K562 (cell line): Measurements from ENCODE around the gene ILKAP. TPM values are rescaled to one million over a fixed set of nuclear protein-coding genes. Genes with fewer than 3 reads are reported as not detected.

Experiments
- ATAC-seq: fragments of 200-7000 bp; cut with Tn5 transposase; 3 replicates; pipeline ENCODE4 v1.9.1; 2020; ENCODE audit warnings: moderate library complexity
- BruUV-seq: library from RNA; stranded (reverse); fragments of 400-500 nt; replicated peaks from 2 replicates; lab custom pipeline; 2021; lab: Mats Ljungman, UMichigan
- CTCF ChIA-PET: fragments of 300-600 bp; formaldehyde crosslinking; extraction: SDS; loops from one replicate; lab custom pipeline; 2021; ENCODE audit warnings: low intra/inter-chr PET ratio; lab: Yijun Ruan, JAX
- POLR2A ChIA-PET: fragments of 300-600, 350-650 bp; sonication (Branson Sonifier 250); formaldehyde crosslinking; extraction: SDS; loops from one replicate; lab custom pipeline; 2021; ENCODE audit warnings: antibody characterized with exemption, inconsistent platforms; lab: Yijun Ruan, JAX
- DNase-seq, 4 experiments: peaks; one replicate each; pipeline versions ENCODE4 v3.0.0 to v3.0.0-alpha.2; 2011 to 2018; ENCODE audit warnings: low spot score in 3 of 4, mixed read lengths in 3 of 4; ENCODE audit errors: extremely low read depth in 1 of 4
- FAIRE-seq: peaks from 2 replicates; lab custom pipeline; 2011; peaks lifted over from hg19 to GRCh38; lab: Jason Lieb, UNC
- H2AFZ ChIP-seq: 2 replicates; pipeline ENCODE4 v1.6.0; 2011; ENCODE audit warnings: low read depth, low read length, control low read depth, inconsistent platforms
- H3K27ac ChIP-seq: fragments of 200-600 bp; 3 replicates; pipeline ENCODE4 v1.8.0; 2011; ENCODE audit warnings: low read depth, mild to moderate bottlenecking, control low read depth, inconsistent platforms, low read length, moderate library complexity, mixed read lengths; ENCODE audit errors: extremely low read depth
- H3K27me3 ChIP-seq, 2 experiments: fragments of 300-600 bp in 1 of 2; 2 replicates in 1 of 2; 3 replicates in 1 of 2; pipeline versions ENCODE4 v1.6.0 to v1.8.0; 2011; ENCODE audit warnings: inconsistent platforms in 2 of 2, low read length in 2 of 2, mild to moderate bottlenecking in 1 of 2, mixed read lengths in 1 of 2, moderate library complexity in 1 of 2; ENCODE audit not compliant: control insufficient read depth in 2 of 2, insufficient read depth in 2 of 2
- H3K36me3 ChIP-seq: fragments of 300-600 bp; 3 replicates; pipeline ENCODE4 v1.8.0; 2011; ENCODE audit warnings: mild to moderate bottlenecking, low read length, inconsistent platforms; ENCODE audit not compliant: control insufficient read depth, insufficient read depth
- H3K4me1 ChIP-seq, 2 experiments: fragments of 200-600 bp in 1 of 2; replicated peaks in 1 of 2; 2 replicates in 1 of 2; 3 replicates in 1 of 2; pipeline versions ENCODE4 v1.5.1 to v1.8.0; 2011; ENCODE audit warnings: inconsistent platforms in 2 of 2, low read length in 2 of 2, mild to moderate bottlenecking in 1 of 2, mixed read lengths in 1 of 2, moderate library complexity in 1 of 2; ENCODE audit not compliant: control insufficient read depth in 2 of 2, insufficient read depth in 2 of 2
- H3K4me2 ChIP-seq: 2 replicates; pipeline ENCODE4 v1.6.1; 2011; ENCODE audit warnings: low read length, control low read depth, inconsistent platforms, mixed read lengths; ENCODE audit not compliant: insufficient read depth
- H3K4me3 ChIP-seq: fragments of 200-600 bp; sonication (generic), shearing (Covaris generic); 2 replicates; pipeline ENCODE4 v1.5.1; 2016; ENCODE audit warnings: control low read depth, inconsistent platforms
- H3K79me2 ChIP-seq: fragments of 200-600 bp; 3 replicates; pipeline ENCODE4 v1.8.0; 2011; ENCODE audit warnings: low read length, inconsistent platforms; ENCODE audit not compliant: control insufficient read depth, insufficient read depth
- H3K9ac ChIP-seq, 2 experiments: 2 replicates each; pipeline versions ENCODE4 v1.6.0 to v1.6.1; 2011; ENCODE audit warnings: low read depth in 2 of 2, low read length in 2 of 2, control low read depth in 1 of 2, inconsistent platforms in 1 of 2, mild to moderate bottlenecking in 1 of 2, mixed read lengths in 1 of 2; ENCODE audit not compliant: insufficient read depth in 1 of 2
- H3K9me1 ChIP-seq: one replicate; pipeline ENCODE4 v1.6.0; 2011; ENCODE audit warnings: inconsistent platforms, mild to moderate bottlenecking, low read length, moderate library complexity; ENCODE audit not compliant: control insufficient read depth, insufficient read depth
- H3K9me3 ChIP-seq: replicated peaks from 2 replicates; pipeline ENCODE4 v1.5.1; 2011; ENCODE audit warnings: low read depth, low read length, inconsistent platforms; ENCODE audit not compliant: control insufficient read depth, insufficient read depth
- H4K20me1 ChIP-seq: replicated peaks from 2 replicates; pipeline ENCODE4 v1.6.1; 2011; ENCODE audit warnings: low read length, inconsistent platforms, mixed read lengths; ENCODE audit not compliant: control insufficient read depth, insufficient read depth
- AFF4 ChIP-seq: sonication (generic); formaldehyde crosslinking; IDR thresholded peaks from 2 replicates; pipeline ENCODE4 v1.8.0; 2023; ENCODE audit warnings: mild to moderate bottlenecking, missing genetic modification reagents
- CREBBP ChIP-seq: IDR thresholded peaks from one replicate; pipeline ENCODE4 v1.6.1; 2012; ENCODE audit warnings: low read depth, mild to moderate bottlenecking, control low read depth, inconsistent platforms, low read length
- GATA2 ChIP-seq: sonication (generic); formaldehyde crosslinking; IDR thresholded peaks from 2 replicates; pipeline ENCODE4 v1.4.0; 2020; ENCODE audit warnings: mild to moderate bottlenecking, missing genetic modification reagents
- HDAC6 ChIP-seq: IDR thresholded peaks from 2 replicates; pipeline ENCODE4 v1.6.1; 2012; ENCODE audit warnings: low read depth, mild to moderate bottlenecking, control low read depth, inconsistent platforms, low read length, moderate library complexity
- HNRNPL ChIP-seq: fragments of 200-400 bp; formaldehyde crosslinking; IDR thresholded peaks from 2 replicates; pipeline ENCODE4 v1.6.1; 2017; ENCODE audit warnings: low read depth, mild to moderate bottlenecking, low read length
- KDM5B ChIP-seq: fragments of 200-600 bp; sonication (generic); IDR thresholded peaks from 2 replicates; pipeline ENCODE4 v1.6.1; 2012; ENCODE audit warnings: low read depth, mild to moderate bottlenecking, moderate library complexity, low read length, control low read depth, inconsistent platforms; ENCODE audit not compliant: insufficient replicate concordance
- KLF1 ChIP-seq: fragments of 450-650 bp; IDR thresholded peaks from 2 replicates; pipeline ENCODE4 v1.6.1; 2016; ENCODE audit warnings: missing genetic modification characterization, missing compliant biosample characterization
- MTA1 ChIP-seq: fragments of 450-650 bp; IDR thresholded peaks from 2 replicates; pipeline ENCODE4 v1.6.1; 2017; ENCODE audit warnings: borderline replicate concordance
- NR0B1 ChIP-seq: fragments of 450-650 bp; IDR thresholded peaks from one replicate; pipeline ENCODE4 v1.6.1; 2018; ENCODE audit warnings: mild to moderate bottlenecking, moderate library complexity; ENCODE audit not compliant: partially characterized antibody
- NR3C1 ChIP-seq: sonication (generic); formaldehyde crosslinking; IDR thresholded peaks from 2 replicates; pipeline ENCODE4 v1.8.1; 2022; ENCODE audit warnings: missing genetic modification reagents
- SRSF1 ChIP-seq: fragments of 200-400 bp; formaldehyde crosslinking; IDR thresholded peaks from 2 replicates; pipeline ENCODE4 v1.6.1; 2017; ENCODE audit warnings: mild to moderate bottlenecking, low read depth, low read length, moderate library complexity
- TRIM24 ChIP-seq, 2 experiments: fragments of 450-650 bp; IDR thresholded peaks; 2 replicates each; pipeline ENCODE4 v1.6.1; 2016
- XRCC3 ChIP-seq: fragments of 450-650 bp; IDR thresholded peaks from 2 replicates; pipeline ENCODE4 v1.6.1; 2017; ENCODE audit warnings: mild to moderate bottlenecking, moderate library complexity
- WGBS: fragments of 100-300 bp; shearing (Covaris generic); methylation state at CpG from one replicate; pipeline ENCODE4 v1.1.6; 2016; ENCODE audit warnings: low coverage, mixed read lengths; ENCODE audit not compliant: insufficient coverage; ENCODE audit errors: missing lambda C conversion rate; 5-methylcytosine and 5-hydroxymethylcytosine counted together
- in situ Hi-C: fragments of 300-500 bp; cut with MboI; formaldehyde crosslinking; loops from 4 replicates; pipeline ENCODE4 v1.15.0; 2018; ENCODE audit warnings: inconsistent platforms, mixed read lengths
- intact Hi-C: fragments of 100-400 bp; cut with micrococcal nuclease; formaldehyde crosslinking; loops from 2 replicates; pipeline ENCODE4 v1.14.2; 2022
- polyA plus RNA-seq, 8 experiments: library from polyadenylated mRNA; depleted of rRNA in 4 of 8; stranded (reverse) in 5 of 8; unstranded in 3 of 8; fragments of >200 nt; fragmentation: Nextera tagmentation in 2 of 8; fragmentation: Illumina TruSeq in 1 of 8; extraction: Ambion mirVana in 2 of 8; extraction: Trizol in 1 of 8; gene quantifications; 2 replicates each; pipeline versions ENCODE4 v1.2.1 to v1.2.3, GENCODE V29; 2011 to 2014; ENCODE audit warnings: inconsistent platforms in 1 of 8, missing spikeins in 1 of 8
- total RNA-seq, 7 experiments: library from RNA; depleted of rRNA in 6 of 7; stranded (reverse); fragments of >200 nt in 6 of 7; fragmentation: Illumina TruSeq in 2 of 7; extraction: Trizol in 2 of 7; gene quantifications; 2 replicates each; pipeline versions ENCODE4 v1.2.1 to v1.2.3, GENCODE V29; 2011 to 2021; ENCODE audit warnings: low replicate concordance in 1 of 7
- TF ChIP-seq, protein P1 (sequence below), 3 experiments: IDR thresholded peaks in 2 of 3; conservative IDR thresholded peaks in 1 of 3; 2 replicates each; pipeline ENCODE4 v1.5.1; 2011 to 2012; ENCODE audit warnings: low read length in 3 of 3, mild to moderate bottlenecking in 3 of 3, control low read depth in 2 of 3, improper control_type of control experiment in 1 of 3, inconsistent platforms in 1 of 3, low read depth in 1 of 3, mixed read lengths in 1 of 3, moderate library complexity in 1 of 3; ENCODE audit not compliant: insufficient read depth in 2 of 3

ILKAP gene
- total and polyA plus RNA-seq, 9 of the 15 experiments (the other 6 are each of a cell fraction or from before 2014, with no cell fraction given): 3.1 to 43.9 (median 20.7) TPM

DNA sequence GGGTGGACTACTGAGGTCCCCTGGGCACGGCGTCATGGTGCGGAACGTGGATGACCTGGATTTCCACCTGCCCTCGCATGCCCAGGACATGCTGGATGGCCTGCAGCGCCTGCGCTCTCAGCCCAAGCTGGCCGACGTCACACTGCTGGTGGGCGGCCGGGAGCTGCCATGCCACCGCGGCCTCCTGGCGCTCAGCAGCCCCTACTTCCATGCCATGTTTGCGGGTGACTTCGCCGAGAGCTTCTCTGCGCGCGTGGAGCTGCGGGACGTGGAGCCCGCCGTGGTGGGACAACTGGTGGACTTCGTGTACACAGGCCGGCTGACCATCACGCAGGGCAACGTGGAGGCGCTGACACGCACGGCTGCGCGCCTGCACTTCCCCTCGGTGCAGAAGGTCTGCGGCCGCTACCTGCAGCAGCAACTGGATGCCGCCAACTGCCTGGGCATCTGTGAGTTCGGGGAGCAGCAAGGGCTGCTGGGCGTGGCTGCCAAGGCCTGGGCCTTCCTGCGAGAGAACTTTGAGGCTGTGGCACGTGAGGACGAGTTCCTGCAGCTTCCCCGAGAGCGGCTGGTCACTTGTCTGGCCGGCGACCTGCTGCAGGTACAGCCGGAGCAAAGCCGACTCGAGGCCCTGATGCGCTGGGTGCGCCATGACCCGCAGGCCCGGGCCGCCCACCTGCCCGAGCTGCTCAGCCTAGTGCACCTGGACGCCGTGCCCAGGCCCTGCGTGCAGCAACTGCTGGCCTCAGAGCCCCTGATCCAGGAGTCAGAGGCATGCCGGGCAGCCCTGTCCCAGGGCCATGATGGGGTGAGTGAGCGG is 62.6 kb downstream of the ILKAP start:
- intact Hi-C loops: no loop called here
- ChIA-PET CTCF (interaction anchor here (1.0 to 1.1 kb wide), 2 partner anchors 282 to 285 kb away, joined by 3 read pairs; no protein-coding TSS in a partner anchor), POLR2A (no interaction called here)
- FAIRE-seq (no peak), ATAC-seq (no peak), DNase-seq (no peak)
- no peak overlapping the region for H3K4me3 ChIP-seq
- H3K36me3 ChIP-seq: no peaks in the 10 kb centered on the region
- no peak overlapping the region for H2AFZ ChIP-seq
- 30% methylated on average over 21 of the region's 60 CpGs for WGBS
- peaks cover 6 to 60% of the 10 kb centered on the region in 2 experiments; a peak in 4 of 5 replicates for H3K4me1 ChIP-seq
- H3K27ac ChIP-seq: no peak overlapping the region
- H3K27me3 ChIP-seq: peaks cover 0 to 5% of the 10 kb centered on the region in 2 experiments; a peak in 2 of 5 replicates
- no peak overlapping the region for H3K9ac ChIP-seq
- no peaks in the 10 kb centered on the region for H3K9me3 ChIP-seq
- in situ Hi-C loops: no loop called here
- H3K79me2 ChIP-seq: no peaks in the 10 kb centered on the region
- H3K9me1 ChIP-seq: no peaks in the 10 kb centered on the region
- peaks cover 2% of the 10 kb centered on the region; the same call in 1 of the 2 replicates for H4K20me1 ChIP-seq
- no peak overlapping the region for H3K4me2 ChIP-seq
- BruUV-seq: no TSS peak
- no peak for TF ChIP-seq HNRNPL
- no peak for TF ChIP-seq NR3C1
- TF ChIP-seq HDAC6: no peak
- TF ChIP-seq GATA2 (CRISPR knock-in tag): no peak
- no peak for TF ChIP-seq XRCC3
- TF ChIP-seq CREBBP: no peak
- TF ChIP-seq MTA1: no peak
- TF ChIP-seq KDM5B: no peak
- no peak for TF ChIP-seq SRSF1
- TF ChIP-seq, protein P1, sequence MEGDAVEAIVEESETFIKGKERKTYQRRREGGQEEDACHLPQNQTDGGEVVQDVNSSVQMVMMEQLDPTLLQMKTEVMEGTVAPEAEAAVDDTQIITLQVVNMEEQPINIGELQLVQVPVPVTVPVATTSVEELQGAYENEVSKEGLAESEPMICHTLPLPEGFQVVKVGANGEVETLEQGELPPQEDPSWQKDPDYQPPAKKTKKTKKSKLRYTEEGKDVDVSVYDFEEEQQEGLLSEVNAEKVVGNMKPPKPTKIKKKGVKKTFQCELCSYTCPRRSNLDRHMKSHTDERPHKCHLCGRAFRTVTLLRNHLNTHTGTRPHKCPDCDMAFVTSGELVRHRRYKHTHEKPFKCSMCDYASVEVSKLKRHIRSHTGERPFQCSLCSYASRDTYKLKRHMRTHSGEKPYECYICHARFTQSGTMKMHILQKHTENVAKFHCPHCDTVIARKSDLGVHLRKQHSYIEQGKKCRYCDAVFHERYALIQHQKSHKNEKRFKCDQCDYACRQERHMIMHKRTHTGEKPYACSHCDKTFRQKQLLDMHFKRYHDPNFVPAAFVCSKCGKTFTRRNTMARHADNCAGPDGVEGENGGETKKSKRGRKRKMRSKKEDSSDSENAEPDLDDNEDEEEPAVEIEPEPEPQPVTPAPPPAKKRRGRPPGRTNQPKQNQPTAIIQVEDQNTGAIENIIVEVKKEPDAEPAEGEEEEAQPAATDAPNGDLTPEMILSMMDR (IDR thresholded peaks at IDR 0.05 in 2 of 3, conservative IDR thresholded peaks at IDR 0.05 in 1 of 3; ENCODE audit: insufficient read depth in 2 of 3, low read depth in 1 of 3, low read length in 3 of 3): no peak
- no peak for TF ChIP-seq TRIM24 (IDR thresholded peaks at IDR 0.05)
- no peak for TF ChIP-seq NR0B1
- TF ChIP-seq AFF4: no peak
- no peak for TF ChIP-seq KLF1 (tag)
